ENCODE data around the gene TMEM236.

DNA sequence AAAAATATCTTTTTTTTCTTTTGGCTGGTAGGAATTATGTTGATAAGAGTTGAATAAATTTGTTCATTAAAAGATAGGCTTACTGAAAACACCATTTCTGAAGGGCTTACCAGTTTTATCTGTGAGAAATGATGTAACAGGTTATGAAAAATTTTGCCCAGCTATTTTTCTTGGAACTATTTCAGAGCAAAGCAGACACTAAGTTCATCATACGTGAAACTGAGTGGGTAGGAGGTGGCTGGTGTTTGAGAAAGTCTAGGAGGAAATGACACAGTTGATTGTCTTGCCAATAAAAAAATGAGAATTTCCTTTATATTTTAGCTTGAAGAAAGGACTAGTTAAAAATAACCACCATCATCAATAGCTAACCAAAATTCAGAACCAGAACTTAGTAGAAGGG is 51.0 kb downstream of the TMEM236 start:
- TF ChIP-seq FOXP1 (CRISPR knock-in tag; IDR thresholded peaks at IDR 0.05) (no peak), ZFPM2 (CRISPR knock-in tag; IDR thresholded peaks at IDR 0.05) (no peak), NR2C1 (IDR thresholded peaks at IDR 0.05) (no peak), NR2C1 (tag; IDR thresholded peaks at IDR 0.05) (no peak), ZNF830 (CRISPR knock-in tag; IDR thresholded peaks at IDR 0.05) (no peak)
